HCT116 (cell line): Measurements from ENCODE around the gene KAZN. TPM values are rescaled to one million over a fixed set of nuclear protein-coding genes. Genes with fewer than 3 reads are reported as not detected.

Experiments used
- ATAC-seq: fragments of 200-7000 bp; cut with Tn5 transposase; 2 replicates; pipeline ENCODE4 v1.9.1; 2020; ENCODE audit warnings: mild to moderate bottlenecking, moderate library complexity
- BruUV-seq: library from RNA; stranded (reverse); fragments of 400-500 nt; replicated peaks from 2 replicates; lab custom pipeline; 2021; lab: Mats Ljungman, UMichigan
- CTCF ChIA-PET: fragments of 300-600 bp; sonication (Branson Sonifier 250); formaldehyde crosslinking; loops from one replicate; lab custom pipeline; 2021; ENCODE audit warnings: antibody characterized with exemption; lab: Charles Lee
- POLR2A ChIA-PET: fragments of 300-600, 350-600 bp; sonication (Branson Sonifier 250); formaldehyde crosslinking; loops from one replicate; lab custom pipeline; 2021; ENCODE audit warnings: antibody characterized with exemption; lab: Charles Lee
- RAD21 ChIA-PET, 2 experiments: fragments of 300-600 bp; sonication (Branson Sonifier 250); formaldehyde crosslinking; loops; one replicate each; lab custom pipeline; 2023; ENCODE audit warnings: low total read pairs in 2 of 2; ENCODE audit not compliant: uncharacterized antibody in 2 of 2, unreplicated experiment in 2 of 2, low non-redundant PET in 1 of 2; lab: Charles Lee
- DNase-seq: peaks from one replicate; pipeline ENCODE4 v3.0.0-alpha.2; 2010; ENCODE audit warnings: low read depth, low spot score
- H2AFZ ChIP-seq: fragments of 200-600 bp; shearing (Covaris generic), sonication (generic); 2 replicates; pipeline ENCODE4 v1.6.1; 2017; ENCODE audit warnings: low read depth, mixed run types, mixed read lengths, antibody characterized with exemption, low read length; ENCODE audit not compliant: poor library complexity, severe bottlenecking
- H3K27ac ChIP-seq: 2 replicates; pipeline ENCODE4 v1.5.1; 2012; ENCODE audit warnings: low read depth, low read length
- H3K27me3 ChIP-seq: fragments of 200-600 bp; sonication (generic); 2 replicates; pipeline ENCODE4 v1.6.1; 2016; ENCODE audit warnings: mixed run types, low read length, mixed read lengths; ENCODE audit not compliant: insufficient read depth
- H3K36me3 ChIP-seq, 2 experiments: fragments of 200-500 bp in 1 of 2; fragments of 200-600 bp in 1 of 2; sonication (Bioruptor generic) in 1 of 2; sonication (generic) in 1 of 2; 2 replicates each; pipeline versions ENCODE4 v1.5.1 to v1.6.1; 2014 to 2016; ENCODE audit warnings: low read length in 2 of 2, inconsistent platforms in 1 of 2, mixed read lengths in 1 of 2, mixed run types in 1 of 2; ENCODE audit not compliant: insufficient read depth in 2 of 2, control insufficient read depth in 1 of 2
- H3K4me1 ChIP-seq, 2 experiments: fragments of 200-600 bp in 1 of 2; sonication (generic) in 1 of 2; 2 replicates each; pipeline versions ENCODE4 v1.5.1 to v1.6.1; 2012 to 2017; ENCODE audit warnings: low read length in 2 of 2, inconsistent platforms in 1 of 2, mild to moderate bottlenecking in 1 of 2, mixed read lengths in 1 of 2, mixed run types in 1 of 2, moderate library complexity in 1 of 2; ENCODE audit not compliant: insufficient read depth in 2 of 2, control insufficient read depth in 1 of 2
- H3K4me2 ChIP-seq: fragments of 200-600 bp; sonication (generic); 2 replicates; pipeline ENCODE4 v1.6.1; 2017; ENCODE audit warnings: mixed run types, low read length, mixed read lengths
- H3K4me3 ChIP-seq, 2 experiments: fragments of 200-600 bp in 1 of 2; sonication (generic) in 1 of 2; replicated peaks in 1 of 2; 2 replicates each; pipeline ENCODE4 v1.5.1; 2011 to 2016; ENCODE audit warnings: low read length in 2 of 2, control low read depth in 1 of 2, low read depth in 1 of 2, mild to moderate bottlenecking in 1 of 2, mixed read lengths in 1 of 2, mixed run types in 1 of 2
- H3K79me2 ChIP-seq: fragments of 200-600 bp; sonication (generic); 2 replicates; pipeline ENCODE4 v1.6.1; 2017; ENCODE audit warnings: mild to moderate bottlenecking, mixed run types, low read length, moderate library complexity, mixed read lengths; ENCODE audit not compliant: insufficient read depth
- H3K9ac ChIP-seq: fragments of 200-600 bp; sonication (generic); 2 replicates; pipeline ENCODE4 v1.6.1; 2016; ENCODE audit warnings: low read length, mixed read lengths
- H3K9me2 ChIP-seq: fragments of 200-600 bp; sonication (generic), shearing (Covaris generic); 2 replicates; pipeline ENCODE4 v1.6.1; 2017; ENCODE audit warnings: mixed run types, mild to moderate bottlenecking, moderate library complexity; ENCODE audit not compliant: insufficient read depth
- H3K9me3 ChIP-seq, 2 experiments: fragments of 200-500 bp in 1 of 2; fragments of 200-600 bp in 1 of 2; sonication (Bioruptor generic) in 1 of 2; sonication (generic) in 1 of 2; 2 replicates each; pipeline ENCODE4 v1.6.1; 2014 to 2017; ENCODE audit warnings: low read length in 2 of 2, mixed read lengths in 2 of 2, inconsistent platforms in 1 of 2, low read depth in 1 of 2, mild to moderate bottlenecking in 1 of 2, mixed run types in 1 of 2, moderate library complexity in 1 of 2; ENCODE audit not compliant: control insufficient read depth in 1 of 2, insufficient read depth in 1 of 2
- H4K20me1 ChIP-seq: fragments of 200-600 bp; sonication (generic), shearing (Covaris generic); 2 replicates; pipeline ENCODE4 v1.6.1; 2017; ENCODE audit warnings: mixed run types, mild to moderate bottlenecking, moderate library complexity; ENCODE audit not compliant: insufficient read depth
- CEBPB ChIP-seq: IDR thresholded peaks from 2 replicates; pipeline ENCODE4 v1.6.1; 2012; ENCODE audit warnings: low read depth
- CTCF ChIP-seq, 3 experiments: fragments of 200-600 bp in 1 of 3; sonication (generic) in 1 of 3; IDR thresholded peaks in 2 of 3; conservative IDR thresholded peaks in 1 of 3; 2 replicates each; pipeline ENCODE4 v1.5.1; 2012 to 2017; ENCODE audit warnings: low read depth in 2 of 3, low read length in 2 of 3, antibody characterized with exemption in 1 of 3, borderline replicate concordance in 1 of 3, control low read depth in 1 of 3, mild to moderate bottlenecking in 1 of 3, mixed read lengths in 1 of 3, mixed run types in 1 of 3, moderate library complexity in 1 of 3; ENCODE audit not compliant: insufficient read depth in 1 of 3
- ELF1 ChIP-seq: IDR thresholded peaks from 2 replicates; pipeline ENCODE4 v1.6.1; 2012; ENCODE audit warnings: low read depth, borderline replicate concordance
- JUND ChIP-seq: IDR thresholded peaks from 2 replicates; pipeline ENCODE4 v1.6.1; 2012
- MAX ChIP-seq: IDR thresholded peaks from 2 replicates; pipeline ENCODE4 v1.6.1; 2012
- POLR2AphosphoS5 ChIP-seq: IDR thresholded peaks from 2 replicates; pipeline ENCODE4 v1.6.1; 2011; ENCODE audit warnings: mild to moderate bottlenecking, low read depth, low read length, moderate library complexity
- RAD21 ChIP-seq: IDR thresholded peaks from 2 replicates; pipeline ENCODE4 v1.6.1; 2012; ENCODE audit warnings: low read depth, mild to moderate bottlenecking
- SP1 ChIP-seq: IDR thresholded peaks from 2 replicates; pipeline ENCODE4 v1.6.1; 2012; ENCODE audit warnings: low read depth
- YY1 ChIP-seq: IDR thresholded peaks from 2 replicates; pipeline ENCODE4 v1.6.1; 2011; ENCODE audit warnings: low read length, low read depth, moderate library complexity, mild to moderate bottlenecking; ENCODE audit not compliant: insufficient replicate concordance; ENCODE audit errors: extremely low read depth
- ZBTB33 ChIP-seq: IDR thresholded peaks from 2 replicates; pipeline ENCODE4 v1.6.1; 2011; ENCODE audit warnings: mild to moderate bottlenecking, low read length, moderate library complexity; ENCODE audit not compliant: insufficient replicate concordance; ENCODE audit errors: extremely low read depth
- intact Hi-C: fragments of 100-400 bp; cut with micrococcal nuclease; formaldehyde crosslinking; loops from 2 replicates; pipeline ENCODE4 v1.10.0; 2022
- total RNA-seq: library from RNA; stranded (reverse); gene quantifications from one replicate; pipeline ENCODE4 v1.2.1, GENCODE V29; 2021; ENCODE audit not compliant: unreplicated experiment

KAZN gene
- total RNA-seq, 1 experiment from 2014 or later: 13.4 TPM

- H3K4me1 ChIP-seq: no peaks in the 10 kb centered on the region
- DNase-seq (no peak), ATAC-seq (no peak)
- H3K9me2 ChIP-seq: no peaks in the 10 kb centered on the region
- peaks cover 6 to 10% of the 10 kb centered on the region in 2 experiments; a peak in 2 of 4 replicates for H3K9me3 ChIP-seq
- TF ChIP-seq CEBPB (no peak), YY1 (no peak), CTCF (IDR thresholded peaks at IDR 0.05 in 2 of 3, conservative IDR thresholded peaks at IDR 0.05 in 1 of 3; ENCODE audit: borderline replicate concordance in 1 of 3, insufficient read depth in 1 of 3, low read depth in 2 of 3, low read length in 2 of 3) (no peak), ELF1 (no peak), POLR2AphosphoS5 (no peak), ZBTB33 (no peak), MAX (no peak), JUND (no peak), SP1 (no peak), RAD21 (no peak)
- no peak overlapping the region for H3K4me2 ChIP-seq
- H4K20me1 ChIP-seq: no peaks in the 10 kb centered on the region
- H3K36me3 ChIP-seq: no peaks in the 10 kb centered on the region
- ChIA-PET POLR2A (no interaction called here), CTCF (no interaction called here), RAD21 (no interaction called here)
- peaks cover 11% of the 10 kb centered on the region; the same call in 1 of the 2 replicates for H3K27me3 ChIP-seq
- H3K4me3 ChIP-seq: no peak overlapping the region
- no peaks in the 10 kb centered on the region for H3K79me2 ChIP-seq
- intact Hi-C loops: loop anchor here (10.0 kb wide), 1 partner anchor 731 kb away; no protein-coding TSS in a partner anchor
- BruUV-seq: no TSS peak
- no peak overlapping the region for H3K9ac ChIP-seq
- no peak overlapping the region for H2AFZ ChIP-seq
- H3K27ac ChIP-seq: no peak overlapping the region
These were observed 247.4 kb downstream of the KAZN start for GRCh38 chr1:14845851-14846250.
